ENCODE data around the gene NKD1. TPM values are rescaled to one million over a fixed set of nuclear protein-coding genes. Genes with fewer than 3 reads are reported as not detected.

The NKD1 gene
- total RNA-seq, 2 donors from 2014 or later, result 0.66 to 1.3 TPM

- no peak overlapping the region for H3K27ac Mint-ChIP-seq
- H3K27me3 Mint-ChIP-seq, result no peaks in the 10 kb centered on the region
- H3K36me3 Mint-ChIP-seq (ENCODE audit: low read depth), result no peaks in the 10 kb centered on the region
- H3K4me1 Mint-ChIP-seq, result peaks cover 6% of the 10 kb centered on the region
- H3K4me3 Mint-ChIP-seq, result no peak overlapping the region
- ATAC-seq (replicated peaks), result no peak
- no peaks in the 10 kb centered on the region for H3K9me3 Mint-ChIP-seq
Observed at GRCh38 chr16:50583211-50583610, 35.0 kb downstream of the NKD1 start.

DNA sequence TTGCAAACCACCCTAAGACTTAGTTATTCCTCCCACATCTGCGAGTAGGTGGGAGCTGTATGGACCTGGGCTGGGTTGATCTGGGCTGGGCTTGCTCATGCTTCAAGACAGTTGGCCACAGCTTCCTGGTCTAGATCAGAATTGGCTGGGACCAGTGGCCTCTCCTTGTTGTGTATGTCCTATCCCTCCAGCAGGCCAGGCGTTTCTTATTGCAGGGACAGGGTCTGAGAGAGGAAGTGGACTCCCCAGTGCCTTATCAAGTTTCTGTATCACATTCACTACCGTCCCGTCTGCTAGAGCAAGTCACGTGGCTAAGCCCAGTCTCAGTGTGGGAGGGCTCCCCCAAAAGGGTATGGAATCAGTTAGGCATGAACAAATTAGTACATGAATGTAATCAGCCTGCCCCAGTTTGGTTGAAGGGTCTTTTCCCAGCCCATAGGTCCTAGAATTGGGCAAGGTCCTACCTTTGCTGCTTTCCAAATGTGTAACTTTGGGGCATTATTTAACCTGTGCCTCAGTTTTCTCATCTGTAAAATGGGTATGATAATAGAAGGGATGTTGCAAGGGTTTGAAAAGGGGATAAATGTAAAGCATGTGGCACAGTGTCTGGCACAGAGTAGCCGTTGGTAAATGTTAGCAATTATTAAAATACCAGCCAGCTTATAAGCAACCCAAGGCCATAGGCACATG lies 36.0 kb downstream of the NKD1 start:
- H3K9me3 Mint-ChIP-seq, result no peaks in the 10 kb centered on the region
- no peaks in the 10 kb centered on the region for H3K27me3 Mint-ChIP-seq
- H3K36me3 Mint-ChIP-seq (ENCODE audit: low read depth), result no peaks in the 10 kb centered on the region
- ATAC-seq (replicated peaks), result peak; percentile 53
- H3K27ac Mint-ChIP-seq, result no peak overlapping the region
- H3K4me1 Mint-ChIP-seq, result peaks cover 10% of the 10 kb centered on the region
- H3K4me3 Mint-ChIP-seq, result no peak overlapping the region

DNA sequence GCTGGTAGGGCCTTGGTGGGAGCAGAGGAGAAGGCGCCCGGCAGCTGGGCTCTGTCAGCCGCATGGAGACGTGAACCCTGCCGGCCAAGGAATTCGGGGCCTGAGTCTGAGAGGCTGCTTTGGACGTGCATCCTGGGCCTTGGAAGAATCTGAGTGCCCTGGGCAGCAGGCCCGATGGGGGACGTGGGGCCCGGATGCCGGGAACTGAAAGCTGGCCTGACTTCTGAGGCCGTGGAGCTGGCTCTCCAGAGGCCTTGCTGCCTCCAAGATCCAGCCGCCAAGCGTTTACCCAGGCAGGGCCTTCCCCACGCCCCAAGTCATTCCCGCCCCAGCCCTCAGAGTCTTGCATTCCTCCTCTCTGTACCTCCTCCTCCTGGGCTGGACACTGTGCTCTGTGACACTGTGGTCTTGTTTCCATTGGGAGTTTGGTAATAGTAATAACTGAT lies 37.2 kb downstream of the NKD1 start:
- no peaks in the 10 kb centered on the region for H3K36me3 Mint-ChIP-seq (ENCODE audit: low read depth)
- no peak overlapping the region for H3K27ac Mint-ChIP-seq
- no peaks in the 10 kb centered on the region for H3K27me3 Mint-ChIP-seq
- H3K4me1 Mint-ChIP-seq, result peaks cover 14% of the 10 kb centered on the region
- H3K9me3 Mint-ChIP-seq, result no peaks in the 10 kb centered on the region
- no peak for ATAC-seq (replicated peaks)
- no peak overlapping the region for H3K4me3 Mint-ChIP-seq

- Mint-ChIP-seq H3K27me3 (no peaks in the 10 kb centered on the region), H3K36me3 (ENCODE audit: low read depth) (no peaks in the 10 kb centered on the region), H3K4me1 (peaks cover 14% of the 10 kb centered on the region), H3K4me3 (no peak overlapping the region), H3K27ac (no peak overlapping the region), H3K9me3 (no peaks in the 10 kb centered on the region)
- ATAC-seq (replicated peaks), result no peak
Observed at GRCh38 chr16:50587543-50587942, 39.3 kb downstream of the NKD1 start.

- peaks cover 14% of the 10 kb centered on the region for H3K4me1 Mint-ChIP-seq
- peak overlapping the region; percentile 92 for H3K4me3 Mint-ChIP-seq
- H3K27me3 Mint-ChIP-seq, result no peaks in the 10 kb centered on the region
- no peaks in the 10 kb centered on the region for H3K9me3 Mint-ChIP-seq
- no peaks in the 10 kb centered on the region for H3K36me3 Mint-ChIP-seq (ENCODE audit: low read depth)
- H3K27ac Mint-ChIP-seq, result no peak overlapping the region
- no peak for ATAC-seq (replicated peaks)
Observed at GRCh38 chr16:50588276-50588675, 40.1 kb downstream of the NKD1 start.

DNA sequence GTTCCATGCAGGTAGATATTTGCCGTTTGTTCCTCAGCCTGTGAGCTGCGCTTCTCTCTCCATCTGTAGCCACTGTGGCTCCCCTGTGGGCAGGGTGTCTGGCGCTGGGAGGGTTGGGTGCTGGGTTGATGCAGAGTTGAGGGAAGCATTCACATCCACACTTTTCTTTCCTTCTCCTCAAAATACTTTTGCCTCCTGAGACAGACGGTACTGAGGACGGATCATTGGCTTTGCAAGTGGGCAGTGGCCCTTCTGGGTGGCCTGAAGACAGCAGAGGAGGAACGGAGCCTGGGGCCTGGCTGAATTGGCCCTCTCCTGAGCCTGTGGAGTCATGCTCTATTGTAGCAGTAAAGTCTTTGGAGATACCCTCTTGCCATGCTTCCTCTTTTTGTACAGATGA lies 43.0 kb downstream of the NKD1 start:
- H3K9me3 Mint-ChIP-seq, result no peaks in the 10 kb centered on the region
- H3K4me3 Mint-ChIP-seq, result no peak overlapping the region
- no peaks in the 10 kb centered on the region for H3K27me3 Mint-ChIP-seq
- no peaks in the 10 kb centered on the region for H3K36me3 Mint-ChIP-seq (ENCODE audit: low read depth)
- H3K4me1 Mint-ChIP-seq, result peaks cover 8% of the 10 kb centered on the region
- ATAC-seq (replicated peaks), result no peak
- H3K27ac Mint-ChIP-seq, result no peak overlapping the region

DNA sequence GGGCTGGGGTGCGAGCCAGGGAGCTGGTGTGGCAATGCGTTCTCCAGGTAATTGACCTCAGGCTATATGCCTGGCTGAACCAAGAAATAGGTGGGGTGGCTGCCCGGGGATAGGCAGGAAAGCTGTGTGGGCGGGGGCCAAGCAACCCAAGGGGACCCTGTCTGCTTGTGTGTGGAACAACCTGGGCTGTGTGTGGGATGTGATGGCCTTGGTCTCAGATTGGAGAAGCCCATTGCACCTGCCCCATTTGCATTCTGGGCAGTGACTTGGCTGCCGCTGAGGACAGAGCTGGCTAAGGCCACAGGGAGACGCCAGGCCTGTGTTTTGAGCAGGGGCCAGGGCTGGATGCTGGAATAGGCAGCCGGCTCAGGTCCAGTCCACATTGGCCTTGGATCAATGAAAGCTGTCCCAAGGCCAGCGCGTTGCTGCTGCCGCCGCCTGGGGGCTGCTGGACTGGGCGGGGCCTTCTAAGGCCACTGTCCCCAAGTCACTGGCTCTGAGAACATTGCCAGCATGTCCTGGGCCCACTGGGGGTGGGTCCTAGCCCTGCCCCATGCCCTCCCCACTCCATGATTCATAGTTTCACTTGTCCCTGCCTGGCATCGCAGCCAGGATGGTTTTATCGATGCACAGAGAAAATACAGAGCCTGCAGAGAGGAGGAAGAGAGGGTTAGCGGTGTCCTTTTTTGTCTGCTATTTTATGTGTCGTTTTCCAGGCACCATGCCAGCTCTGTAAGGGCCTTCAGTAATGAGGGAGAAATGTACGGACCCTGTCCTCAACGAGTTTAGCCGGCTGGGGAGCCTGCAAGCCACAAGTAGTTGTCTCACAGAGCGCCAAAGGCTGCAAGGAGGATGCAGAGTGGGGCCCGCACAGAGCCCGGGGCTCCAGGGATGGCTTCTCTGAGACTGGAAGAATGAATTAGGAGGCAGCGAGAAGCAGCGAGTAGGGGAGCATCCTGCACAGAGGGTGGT lies 43.9 kb downstream of the NKD1 start:
- Mint-ChIP-seq H3K36me3 (ENCODE audit: low read depth) (no peaks in the 10 kb centered on the region), H3K4me1 (peaks cover 8% of the 10 kb centered on the region), H3K9me3 (no peaks in the 10 kb centered on the region), H3K4me3 (no peak overlapping the region), H3K27ac (no peak overlapping the region), H3K27me3 (no peaks in the 10 kb centered on the region)
- ATAC-seq (replicated peaks), result no peak

- H3K4me1 Mint-ChIP-seq, result peaks cover 8% of the 10 kb centered on the region
- H3K4me3 Mint-ChIP-seq, result no peak overlapping the region
- H3K27me3 Mint-ChIP-seq, result no peaks in the 10 kb centered on the region
- H3K36me3 Mint-ChIP-seq (ENCODE audit: low read depth), result no peaks in the 10 kb centered on the region
- no peak for ATAC-seq (replicated peaks)
- H3K9me3 Mint-ChIP-seq, result no peaks in the 10 kb centered on the region
- no peak overlapping the region for H3K27ac Mint-ChIP-seq
Observed at GRCh38 chr16:50592996-50593395, 44.8 kb downstream of the NKD1 start.

GRCh38 chr16:50593410-50594150 lies 45.4 kb downstream of the NKD1 start:
- no peak for ATAC-seq (replicated peaks)
- Mint-ChIP-seq H3K4me3 (no peak overlapping the region), H3K4me1 (peaks cover 8% of the 10 kb centered on the region), H3K9me3 (no peaks in the 10 kb centered on the region), H3K27ac (no peak overlapping the region), H3K27me3 (no peaks in the 10 kb centered on the region), H3K36me3 (ENCODE audit: low read depth) (no peaks in the 10 kb centered on the region)

- no peak overlapping the region for H3K27ac Mint-ChIP-seq
- H3K27me3 Mint-ChIP-seq, result no peaks in the 10 kb centered on the region
Observed at GRCh38 chr16:50594308-50595260, 46.4 kb downstream of the NKD1 start.

DNA sequence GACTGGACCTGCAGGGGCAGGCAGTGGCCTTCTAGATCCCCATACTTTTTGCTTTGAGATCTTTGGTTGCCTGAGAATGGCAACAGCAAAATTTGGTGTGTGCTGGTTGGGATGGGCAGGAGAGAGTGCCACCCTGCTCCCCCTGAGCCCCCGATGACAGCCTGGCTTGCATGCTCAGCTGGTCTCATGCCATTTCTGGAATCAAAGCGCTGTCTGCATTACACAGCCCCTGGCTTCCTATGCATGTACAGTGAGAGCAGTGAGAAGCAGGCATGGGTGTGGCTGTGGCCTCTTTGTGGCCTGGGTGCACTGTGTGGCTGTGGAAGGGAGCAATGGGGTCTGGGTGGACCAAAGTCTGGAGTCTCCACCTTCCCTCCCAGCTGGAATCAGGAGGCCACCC lies 47.7 kb downstream of the NKD1 start:
- Mint-ChIP-seq H3K4me1 (no peaks in the 10 kb centered on the region), H3K36me3 (ENCODE audit: low read depth) (no peaks in the 10 kb centered on the region), H3K27ac (no peak overlapping the region), H3K27me3 (no peaks in the 10 kb centered on the region), H3K4me3 (no peak overlapping the region), H3K9me3 (no peaks in the 10 kb centered on the region)
- ATAC-seq (replicated peaks), result no peak

More at GRCh38 chr16:50594308-50595260, 46.4 kb downstream of the NKD1 start:
- Mint-ChIP-seq H3K4me3 (no peak overlapping the region), H3K9me3 (no peaks in the 10 kb centered on the region), H3K4me1 (no peaks in the 10 kb centered on the region), H3K36me3 (ENCODE audit: low read depth) (no peaks in the 10 kb centered on the region)
- no peak for ATAC-seq (replicated peaks)

GRCh38 chr16:50596762-50597450 lies 48.7 kb downstream of the NKD1 start:
- Mint-ChIP-seq H3K9me3 (no peaks in the 10 kb centered on the region), H3K4me1 (peaks cover 2% of the 10 kb centered on the region)

GRCh38 chr16:50597563-50598255 lies 49.5 kb downstream of the NKD1 start:
- H3K9me3 Mint-ChIP-seq, result no peaks in the 10 kb centered on the region

More at GRCh38 chr16:50596762-50597450, 48.7 kb downstream of the NKD1 start:
- Mint-ChIP-seq H3K36me3 (ENCODE audit: low read depth) (no peaks in the 10 kb centered on the region), H3K27me3 (no peaks in the 10 kb centered on the region), H3K4me3 (no peak overlapping the region), H3K27ac (peak overlapping the region; percentile 54)
- ATAC-seq (replicated peaks), result no peak

More at GRCh38 chr16:50597563-50598255, 49.5 kb downstream of the NKD1 start:
- Mint-ChIP-seq H3K36me3 (ENCODE audit: low read depth) (no peaks in the 10 kb centered on the region), H3K4me1 (peaks cover 10% of the 10 kb centered on the region), H3K4me3 (no peak overlapping the region), H3K27me3 (no peaks in the 10 kb centered on the region), H3K27ac (no peak overlapping the region)
- no peak for ATAC-seq (replicated peaks)
